Astrocyte of the cerebellum (primary cell): ENCODE results near the gene POU2F2.
"Not testable (repeated sequence)": the region's sequence is repeated elsewhere in the genome, so short reads cannot be mapped to it uniquely, and the experiment has no call there.

Experiments
- DNase-seq: peaks from one replicate; pipeline ENCODE4 v3.0.0-alpha.2; 2011; ENCODE audit warnings: low read depth
- H3K4me3 ChIP-seq: 2 replicates; pipeline ENCODE4 v1.5.1; 2011; ENCODE audit warnings: mild to moderate bottlenecking, low read depth, low read length, moderate library complexity
- in situ Hi-C: cut with HindIII; loops from 2 replicates; pipeline ENCODE4 v1.10.0; 2017; ENCODE audit warnings: low sequenced_read_pairs
- TF ChIP-seq, protein P1 (sequence below): IDR thresholded peaks from 2 replicates; pipeline ENCODE4 v1.5.1; 2012; ENCODE audit warnings: low read length, low read depth, moderate library complexity, mild to moderate bottlenecking; ENCODE audit errors: missing control alignments

POU2F2 gene

GRCh38 chr19:42045575-42045974 is 86.7 kb downstream of the POU2F2 start:
- in situ Hi-C loops, result no loop called here
- TF ChIP-seq, protein P1, sequence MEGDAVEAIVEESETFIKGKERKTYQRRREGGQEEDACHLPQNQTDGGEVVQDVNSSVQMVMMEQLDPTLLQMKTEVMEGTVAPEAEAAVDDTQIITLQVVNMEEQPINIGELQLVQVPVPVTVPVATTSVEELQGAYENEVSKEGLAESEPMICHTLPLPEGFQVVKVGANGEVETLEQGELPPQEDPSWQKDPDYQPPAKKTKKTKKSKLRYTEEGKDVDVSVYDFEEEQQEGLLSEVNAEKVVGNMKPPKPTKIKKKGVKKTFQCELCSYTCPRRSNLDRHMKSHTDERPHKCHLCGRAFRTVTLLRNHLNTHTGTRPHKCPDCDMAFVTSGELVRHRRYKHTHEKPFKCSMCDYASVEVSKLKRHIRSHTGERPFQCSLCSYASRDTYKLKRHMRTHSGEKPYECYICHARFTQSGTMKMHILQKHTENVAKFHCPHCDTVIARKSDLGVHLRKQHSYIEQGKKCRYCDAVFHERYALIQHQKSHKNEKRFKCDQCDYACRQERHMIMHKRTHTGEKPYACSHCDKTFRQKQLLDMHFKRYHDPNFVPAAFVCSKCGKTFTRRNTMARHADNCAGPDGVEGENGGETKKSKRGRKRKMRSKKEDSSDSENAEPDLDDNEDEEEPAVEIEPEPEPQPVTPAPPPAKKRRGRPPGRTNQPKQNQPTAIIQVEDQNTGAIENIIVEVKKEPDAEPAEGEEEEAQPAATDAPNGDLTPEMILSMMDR, result no peak
- no peak overlapping the region for H3K4me3 ChIP-seq
- DNase-seq, result no peak

DNA sequence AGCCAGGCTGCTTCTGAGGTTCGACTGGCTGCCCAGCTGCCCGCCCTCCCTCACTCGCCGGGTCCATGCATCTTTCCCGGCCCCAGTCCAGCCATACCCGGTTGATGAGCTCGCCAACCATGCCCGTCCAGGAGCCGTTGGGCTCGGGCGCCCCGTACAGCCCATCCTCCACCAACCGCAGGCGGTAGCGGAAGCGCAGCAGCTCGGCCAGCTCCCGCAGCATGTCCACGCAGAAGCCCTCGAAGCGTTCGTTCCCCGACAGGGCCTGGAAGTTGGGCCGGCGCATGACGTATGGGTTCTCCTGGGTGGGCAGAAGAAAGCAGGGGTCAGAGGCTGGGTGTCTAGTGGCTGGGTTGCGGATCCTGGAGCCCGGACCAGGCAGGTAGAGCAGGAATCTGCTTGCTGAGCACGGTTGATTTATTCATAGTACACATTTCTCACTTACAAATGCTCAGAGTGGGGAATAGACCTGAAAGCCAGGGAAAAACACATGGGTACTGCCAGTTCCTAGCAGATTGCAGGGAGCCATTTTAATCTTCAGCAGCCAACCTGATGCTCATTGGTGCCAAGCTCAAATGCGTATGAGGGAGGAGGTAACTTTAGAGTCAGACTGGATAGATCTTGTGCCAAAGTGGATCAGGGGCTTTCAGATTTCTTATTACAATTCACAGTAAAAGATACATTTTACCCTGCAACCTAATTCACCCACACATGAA is 89.6 kb downstream of the POU2F2 start:
- in situ Hi-C loops, result no loop called here
- no peak overlapping the region for H3K4me3 ChIP-seq
- TF ChIP-seq, protein P1, result no peak
- DNase-seq, result no peak

GRCh38 chr19:42040491-42040890 is 91.8 kb downstream of the POU2F2 start:
- DNase-seq, in situ Hi-C loops, H3K4me3 ChIP-seq: not testable (repeated sequence)

DNA sequence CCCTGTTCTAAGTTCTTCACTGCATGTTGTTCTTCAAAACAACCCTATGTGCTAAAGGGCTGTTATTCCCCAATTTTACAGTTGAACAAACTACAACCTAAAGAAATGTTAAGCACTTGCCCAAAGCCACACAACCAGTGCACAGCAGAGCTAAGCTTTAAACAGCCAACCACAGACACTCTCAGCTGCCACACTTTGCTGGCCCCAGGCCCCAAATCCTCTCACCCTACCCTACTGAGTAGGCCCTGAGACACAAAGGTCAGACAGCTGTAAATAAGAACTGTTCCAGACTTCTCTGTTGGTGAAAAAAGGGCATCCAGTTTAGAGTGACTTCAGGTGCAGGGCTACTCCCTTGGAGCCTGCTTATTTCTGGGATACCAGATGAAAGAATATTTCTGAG is 92.2 kb downstream of the POU2F2 start:
- in situ Hi-C loops, result no loop called here

GRCh38 chr19:42038666-42039065 is 93.6 kb downstream of the POU2F2 start:
- in situ Hi-C loops, result no loop called here

More for the DNA sequence above, 92.2 kb downstream of the POU2F2 start:
- no peak overlapping the region for H3K4me3 ChIP-seq
- DNase-seq, result no peak
- TF ChIP-seq, protein P1, result no peak

DNA sequence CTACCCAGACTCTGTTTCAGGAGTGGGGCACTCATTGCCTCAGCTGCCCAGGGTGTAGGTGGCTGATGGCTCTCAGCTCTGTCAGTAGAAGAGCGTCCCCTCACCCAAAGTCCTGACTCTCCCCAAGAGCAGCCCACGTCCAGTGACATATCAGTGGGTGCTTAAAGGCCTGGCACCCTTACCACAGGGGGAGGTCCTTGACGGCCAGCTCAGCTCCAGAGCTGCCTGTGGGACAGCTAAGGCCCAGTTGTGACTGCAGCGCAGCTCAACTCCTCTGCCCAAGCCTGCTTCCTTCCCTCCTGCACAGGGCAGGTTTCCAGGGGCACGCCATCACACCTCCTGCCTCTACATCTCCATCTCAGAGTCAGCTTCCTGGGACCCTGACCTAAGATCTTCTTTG is 94.6 kb downstream of the POU2F2 start:
- H3K4me3 ChIP-seq, result no peak overlapping the region
- in situ Hi-C loops, result no loop called here
- no peak for DNase-seq
- TF ChIP-seq, protein P1, result no peak

More at GRCh38 chr19:42038666-42039065, 93.6 kb downstream of the POU2F2 start:
- no peak for DNase-seq
- TF ChIP-seq, protein P1, result no peak
- no peak overlapping the region for H3K4me3 ChIP-seq
